HCEC 1CT (cell line): ENCODE data around the gene FOXD3.
A peak's percentile ranks its signal among the peaks of the same experiment; 100 is the strongest.
"Not testable (repeated sequence)": the region's sequence is repeated elsewhere in the genome, so short reads cannot be mapped to it uniquely, and the experiment has no call there.

ENCODE experiments used
- DNase-seq: peaks from one replicate; pipeline ENCODE4 v3.0.0-alpha.2; 2017

FOXD3 gene

GRCh38 chr1:63321066-63321784 is 1.1 kb upstream of the FOXD3 start:
- DNase-seq: no peak

- DNase-seq: no peak
These were observed 618 bp upstream of the FOXD3 start for GRCh38 chr1:63321785-63322113.

GRCh38 chr1:63322944-63323864 is 837 bp downstream of the FOXD3 start:
- DNase-seq: no peak

GRCh38 chr1:63323865-63324778 is 1.8 kb downstream of the FOXD3 start:
- DNase-seq: no peak

- DNase-seq: no peak
These were observed 2.4 kb downstream of the FOXD3 start for GRCh38 chr1:63324779-63325119.

- no peak for DNase-seq
These were observed 3.1 kb downstream of the FOXD3 start for GRCh38 chr1:63325279-63325985.

GRCh38 chr1:63326106-63326472 is 3.7 kb downstream of the FOXD3 start:
- no peak for DNase-seq

GRCh38 chr1:63326473-63327380 is 4.4 kb downstream of the FOXD3 start:
- DNase-seq: no peak

- DNase-seq: peak; percentile 43
These were observed 5.2 kb downstream of the FOXD3 start for GRCh38 chr1:63327417-63328054.

GRCh38 chr1:63328122-63328521 is 5.8 kb downstream of the FOXD3 start:
- no peak for DNase-seq

GRCh38 chr1:63328781-63329180 is 6.4 kb downstream of the FOXD3 start:
- DNase-seq: no peak

- DNase-seq: no peak
These were observed 7.4 kb downstream of the FOXD3 start for GRCh38 chr1:63329621-63330330.

GRCh38 chr1:63330331-63330916 is 8.1 kb downstream of the FOXD3 start:
- DNase-seq: no peak

GRCh38 chr1:63342402-63342801 is 20.0 kb downstream of the FOXD3 start:
- no peak for DNase-seq

- no peak for DNase-seq
These were observed 21.6 kb downstream of the FOXD3 start for GRCh38 chr1:63343922-63344321.

- no peak for DNase-seq
These were observed 28.0 kb downstream of the FOXD3 start for GRCh38 chr1:63350320-63350719.

- no peak for DNase-seq
These were observed 30.4 kb downstream of the FOXD3 start for GRCh38 chr1:63352736-63353135.

- DNase-seq: not testable (repeated sequence)
These were observed 33.9 kb downstream of the FOXD3 start for GRCh38 chr1:63356234-63356633.

GRCh38 chr1:63359561-63359960 is 37.2 kb downstream of the FOXD3 start:
- DNase-seq: no peak

GRCh38 chr1:63362073-63362472 is 39.7 kb downstream of the FOXD3 start:
- no peak for DNase-seq
